HG03439 (cell line): ENCODE results near the gene MRPS16.

Experiments used
- ATAC-seq: cut with Tn5 transposase; IDR thresholded peaks from one replicate; pipeline ENCODE4 v1.9.1; 2021; ENCODE audit warnings: mild to moderate bottlenecking, moderate library complexity; ENCODE audit not compliant: unreplicated experiment

MRPS16 gene

GRCh38 chr10:73205081-73205480 lies 47.4 kb downstream of the MRPS16 start:
- ATAC-seq, result no peak
